ENCODE measurements around the gene UTS2B.

Gene UTS2B

DNA sequence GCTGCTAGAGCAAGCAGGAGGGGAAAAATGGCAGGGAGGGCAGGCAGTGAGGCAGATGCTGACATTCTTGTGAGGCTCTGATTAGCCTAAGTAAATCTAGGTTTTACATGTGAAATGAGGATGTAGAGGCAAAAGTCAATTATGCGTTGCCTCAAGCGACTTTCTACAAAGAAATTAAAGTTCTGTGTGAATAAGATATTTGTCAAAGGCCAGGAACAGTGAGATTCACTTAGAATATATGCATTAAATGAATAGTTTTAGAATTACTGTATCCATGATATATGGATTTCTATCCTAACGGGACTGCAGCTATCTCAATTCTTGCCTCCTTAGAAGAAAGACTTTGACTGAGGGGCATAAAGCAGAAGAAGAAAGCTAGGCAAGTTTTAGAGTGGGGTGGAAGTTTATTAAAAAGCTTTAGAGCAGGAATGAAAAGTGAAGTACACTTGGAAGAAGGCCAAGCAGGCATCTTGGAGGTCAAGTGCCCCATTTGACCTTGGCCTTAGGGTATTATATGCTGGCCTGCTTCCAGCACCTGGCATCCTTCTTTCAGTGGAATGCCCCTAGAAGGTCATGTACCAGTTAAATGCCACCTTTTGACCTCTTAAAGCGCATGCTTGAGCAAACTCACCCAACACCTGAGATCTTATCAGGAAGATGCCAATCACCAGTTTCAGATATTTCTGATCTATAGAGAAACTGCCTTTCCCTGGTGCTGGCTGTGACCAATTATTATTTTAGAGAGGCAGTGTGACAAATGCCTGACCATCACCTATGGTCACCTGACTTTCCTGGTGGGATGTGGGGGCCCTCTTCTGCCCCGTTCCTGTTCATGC lies 93.1 kb downstream of the UTS2B start:
- no peak for DNase-seq

DNA sequence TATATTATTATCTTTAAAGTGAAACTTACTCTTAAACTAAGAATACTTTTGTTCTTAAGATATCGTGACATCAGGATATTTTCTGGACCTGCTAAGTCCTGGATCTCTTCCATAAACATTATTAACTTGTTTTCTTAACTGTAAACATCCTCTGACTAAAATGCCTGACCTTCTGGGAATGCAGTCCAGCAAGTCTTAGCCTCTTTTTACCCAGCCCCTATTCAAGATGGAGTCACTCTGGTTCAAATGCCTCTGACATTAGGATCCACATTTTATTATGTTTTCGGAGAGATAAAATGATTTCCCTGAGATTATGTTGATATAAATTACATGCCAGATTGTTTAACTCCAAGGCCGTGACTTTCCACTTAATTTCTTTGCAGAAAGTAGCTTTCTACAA lies 93.7 kb downstream of the UTS2B start:
- no peak for DNase-seq

DNA sequence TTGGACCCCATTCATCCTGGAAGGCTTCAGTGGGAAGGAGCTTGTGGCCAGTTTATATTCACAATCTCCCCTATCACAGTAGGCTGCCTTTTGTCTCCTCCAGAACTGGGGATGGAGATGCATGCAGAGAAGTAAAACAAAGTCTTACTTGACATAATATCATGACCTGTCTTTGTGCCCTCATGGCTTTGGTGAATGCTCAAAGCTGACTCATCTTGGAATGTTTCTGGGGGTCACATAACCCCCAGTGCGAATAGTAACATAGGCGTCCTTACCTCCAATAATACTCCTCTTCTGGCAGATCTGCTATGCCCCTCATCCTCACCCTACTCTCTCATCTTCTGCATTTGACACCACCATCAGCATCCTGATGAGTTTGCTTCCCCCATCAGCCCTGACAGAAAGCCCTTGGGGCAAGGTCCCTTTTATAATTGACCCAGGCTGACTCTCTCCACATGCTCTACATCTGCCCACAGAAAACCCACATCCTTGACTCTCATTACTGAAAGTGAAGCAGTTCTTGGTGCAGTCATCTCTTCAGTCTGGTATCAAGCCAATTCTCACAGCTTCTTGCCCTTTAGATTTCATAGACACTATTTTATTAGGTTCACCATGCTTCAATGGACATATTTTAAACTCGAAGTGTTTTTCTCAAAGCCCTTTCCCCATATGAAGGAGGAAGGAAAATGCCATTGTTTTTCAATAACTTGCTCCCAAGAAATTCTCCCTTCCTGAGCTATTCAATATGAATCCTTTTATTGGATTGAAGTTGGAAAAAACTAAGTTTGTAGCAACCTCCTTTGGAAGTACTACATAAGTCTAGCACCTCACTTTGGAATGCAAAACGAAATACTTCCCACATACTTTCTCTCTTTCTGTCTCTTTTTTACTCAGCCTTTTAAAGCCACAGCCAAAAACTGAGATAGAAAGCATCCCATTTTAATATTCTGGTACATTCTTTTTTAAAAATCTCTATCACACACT lies 94.7 kb downstream of the UTS2B start:
- no peak for DNase-seq

DNA sequence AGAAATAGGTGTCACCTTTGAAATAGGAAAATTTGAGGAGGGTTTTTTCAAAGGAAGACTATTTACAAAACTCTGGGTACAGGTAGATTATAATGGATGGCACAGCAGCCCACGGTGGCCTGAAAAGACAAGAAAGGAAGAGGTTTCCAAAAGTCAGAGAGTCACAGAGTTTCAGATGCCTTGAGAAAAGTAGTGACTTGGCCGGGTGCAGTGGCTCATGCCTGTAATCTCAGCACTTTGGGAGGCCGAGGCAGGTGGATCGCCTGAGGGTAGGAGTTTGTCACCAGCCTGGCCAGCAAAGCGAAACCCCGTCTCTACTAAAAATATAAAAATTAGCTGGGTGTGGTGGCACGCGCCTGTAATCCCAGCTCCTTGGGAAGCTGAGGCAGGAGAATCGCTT lies 96.1 kb downstream of the UTS2B start:
- DNase-seq: no peak

DNA sequence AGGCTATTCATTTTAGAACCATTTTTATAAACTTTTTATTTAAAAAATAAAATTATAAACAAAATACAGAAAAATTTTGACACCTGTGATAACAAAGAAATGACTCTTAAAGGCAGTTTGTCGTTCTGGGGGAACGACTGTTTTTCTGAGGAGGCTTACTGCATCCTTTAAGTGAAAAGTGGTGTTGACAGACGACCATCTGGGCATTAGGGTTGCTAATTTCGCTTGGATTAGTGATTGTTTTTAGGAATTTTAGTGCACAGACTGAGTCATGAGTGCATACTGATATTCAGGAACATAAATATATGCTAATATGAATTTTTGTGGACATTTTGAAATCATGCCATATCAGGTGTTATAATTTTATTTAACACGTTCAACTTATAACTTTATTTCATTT lies 102.8 kb downstream of the UTS2B start:
- no peak for DNase-seq

DNA sequence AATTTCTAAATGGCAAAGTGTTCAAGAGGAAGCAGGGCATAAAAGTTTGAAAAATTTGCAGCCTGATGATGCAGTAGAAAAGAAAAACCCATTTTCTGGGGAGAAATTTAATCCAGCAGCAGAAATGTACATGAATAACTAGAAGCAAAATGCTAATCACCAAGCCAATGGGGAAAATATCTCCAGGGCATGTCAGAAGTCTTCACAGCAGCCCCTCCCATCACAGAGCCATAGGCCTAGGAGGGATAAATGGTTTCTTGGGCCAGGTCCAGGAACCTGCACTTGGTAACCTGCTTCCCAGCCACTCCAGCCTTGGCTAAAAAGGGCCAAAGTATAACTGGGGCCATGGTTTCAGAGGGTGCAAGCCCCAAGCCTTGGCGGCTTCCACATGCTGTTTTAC lies 108.7 kb downstream of the UTS2B start:
- no peak for DNase-seq

DNA sequence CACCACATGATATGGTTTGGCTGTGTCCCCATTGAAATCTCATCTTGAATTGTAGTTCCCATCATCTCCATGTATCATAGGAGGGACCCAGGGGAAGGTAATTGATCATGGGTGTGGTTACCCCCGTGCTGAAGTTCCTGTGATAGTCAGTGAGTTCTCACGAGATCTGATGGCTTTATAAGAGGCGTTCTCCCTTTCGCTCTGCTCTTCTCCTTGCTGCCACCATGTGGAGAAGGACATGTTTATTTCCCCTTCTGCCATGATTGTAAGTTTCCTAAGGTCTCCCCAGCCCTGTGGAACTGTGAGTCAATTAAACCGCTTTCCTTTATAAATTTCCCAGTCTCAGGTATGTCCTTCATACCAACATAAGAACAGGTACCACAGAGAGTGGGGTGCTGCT lies 109.4 kb downstream of the UTS2B start:
- no peak for DNase-seq

DNA sequence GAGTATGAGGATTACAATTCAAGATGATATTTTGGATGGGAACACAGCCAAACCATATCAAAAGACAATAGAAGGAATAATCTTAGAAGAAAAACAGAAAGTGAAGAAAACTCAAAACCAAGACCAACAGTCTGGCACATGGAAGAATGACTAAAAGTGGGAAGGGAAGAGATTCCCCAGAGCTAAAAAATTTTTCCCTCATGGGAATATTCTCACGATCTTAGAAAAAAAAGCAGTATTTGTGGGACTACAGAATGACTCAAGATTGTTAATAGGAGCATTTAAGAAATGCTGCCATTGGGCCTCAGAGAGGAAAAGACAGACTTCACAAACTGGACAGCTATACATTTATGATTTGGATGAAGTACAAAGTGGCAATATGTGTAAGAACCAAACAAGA lies 113.0 kb downstream of the UTS2B start:
- no peak for DNase-seq

All from inflammatory macrophage treated with lipopolysaccharide for 4 hours (primary cell).